Adrenal gland (tissue), 19 donors: ENCODE results near the gene USPL1. TPM values are rescaled to one million over a fixed set of nuclear protein-coding genes. Genes with fewer than 3 reads are reported as not detected.

Experiments
- DNase-seq, 7 donors: peaks; one replicate each; pipeline ENCODE4 v3.0.0-alpha.2; 2019 to 2020
- H3K27ac ChIP-seq, 5 donors: fragments of 200-600 bp; sonication (generic) in 4 of 5; 1 replicate in 3 of 5; 2 replicates in 2 of 5; pipeline versions ENCODE4 v1.5.1 to v1.8.0; 2016 to 2020; ENCODE audit warnings: mild to moderate bottlenecking in 1 of 5
- H3K27me3 ChIP-seq: fragments of 200-600 bp; 2 replicates; pipeline ENCODE4 v1.8.0; 2021
- H3K36me3 ChIP-seq, 2 donors: fragments of 200-600 bp; replicated peaks in 1 of 2; 1 replicate in 1 of 2; 2 replicates in 1 of 2; pipeline versions ENCODE4 v1.5.1 to v1.8.0; 2018 to 2022
- H3K4me1 ChIP-seq, 2 donors: fragments of 200-600 bp; replicated peaks in 1 of 2; 1 replicate in 1 of 2; 2 replicates in 1 of 2; pipeline versions ENCODE4 v1.5.1 to v1.8.0; 2018 to 2021
- H3K4me3 ChIP-seq, 4 donors: fragments of 200-600 bp; sonication (generic) in 3 of 4; one replicate each; pipeline ENCODE4 v1.5.1; 2016 to 2018
- H3K9me3 ChIP-seq, 3 donors: fragments of 200-600 bp; sonication (generic) in 1 of 3; replicated peaks in 1 of 3; 1 replicate in 2 of 3; 2 replicates in 1 of 3; pipeline versions ENCODE4 v1.5.1 to v1.8.0; 2016 to 2021
- CTCF ChIP-seq, 6 experiments: fragments of 450-650 bp in 4 of 6; fragments of 200-600 bp in 2 of 6; sonication (generic) in 1 of 6; IDR thresholded peaks; 1 replicate in 5 of 6; 2 replicates in 1 of 6; pipeline versions ENCODE4 v1.5.1 to v1.8.0; 2016 to 2021; ENCODE audit warnings: antibody characterized with exemption in 6 of 6, mild to moderate bottlenecking in 2 of 6, moderate library complexity in 1 of 6
- POLR2A ChIP-seq, 2 donors: fragments of 450-650 bp; IDR thresholded peaks; one replicate each; pipeline ENCODE4 v1.6.1; 2017; ENCODE audit warnings: antibody characterized with exemption in 2 of 2, mild to moderate bottlenecking in 2 of 2, moderate library complexity in 1 of 2
- WGBS, 4 donors: extraction: QIAGEN DNeasy Blood & Tissue Kit in 2 of 4; methylation state at CpG; one replicate each; pipeline versions ENCODE4 v1.1.5 to v1.1.7; 2013 to 2017; 5-methylcytosine and 5-hydroxymethylcytosine counted together
- intact Hi-C, 2 donors: fragments of 100-400 bp; cut with DNase I; formaldehyde crosslinking; loops; one replicate each; pipeline versions ENCODE4 v1.14.1 to v1.15.0; 2022 to 2023
- long read RNA-seq, 10 donors: library from polyadenylated mRNA in 3 of 10; unstranded in 2 of 10; stranded (forward) in 1 of 10; transcript quantifications; one replicate each; pipeline ENCODE4 v2.0.0 and lab custom pipeline, GENCODE V29; 2021 to 2026
- polyA plus RNA-seq, 3 donors: library from polyadenylated mRNA; stranded (reverse); fragments of 200-250 nt in 2 of 3; fragments of 350-450 nt in 1 of 3; fragmentation: Illumina TruSeq in 1 of 3; extraction: RNeasy Lipid Tissue Mini Kit (QIAGEN cat#74804) in 1 of 3; gene quantifications; one replicate each; pipeline ENCODE4 v1.2.3, GENCODE V29; 2013 to 2014
- total RNA-seq, 9 donors: library from RNA; depleted of rRNA in 4 of 9; stranded (reverse); fragments of >200 nt in 4 of 9; fragments of 120-200 nt in 1 of 9; fragmentation: NEBNext Ultra II Directional in 1 of 9; extraction: Animal tissue kit (Norgen Biotek cat#: 25700) in 1 of 9; gene quantifications; one replicate each; pipeline versions ENCODE4 v1.1.0 to v1.2.4, GENCODE V29; 2013 to 2023
- donor health status: healthy with polysubstance abuse.
- donor health status: Bipolar disorder and iron deficiency.
- donor health status: DM: yes; HTN: yes; CAD: no.
- donor health status: DM: no; HTN: no; CAD: no.
- donor health status: DM: no; HTN: no; CAD: no.
- donor health status: DM: yes; HTN: yes; CAD: no.

Gene USPL1
- 10 to 100 TPM in 7 of 9 donors, 1 to 10 TPM in 2; 6.3 to 23.8 (median 15.5) TPM for total RNA-seq
- 10 to 100 TPM; 15.4 to 18.5 (median 15.4) TPM for polyA plus RNA-seq
- long read RNA-seq, donor 1, transcript USPL1-201 (9 exons, 3,814 nt): major isoform, 6 of 6 reads
- long read RNA-seq, donor 1, partial matches to known transcripts: 0 of 6 reads
- long read RNA-seq, donor 1, other reads (novel, unspliced or antisense): 0 of 6 reads
- long read RNA-seq, donor 2, full-length matches to known transcripts: 2 of 8 reads
- long read RNA-seq, donor 2, partial matches to known transcripts: 6 of 8 reads
- long read RNA-seq, donor 2, other reads (novel, unspliced or antisense): 0 of 8 reads
- long read RNA-seq, donor 3, partial matches to known transcripts: 0 of 1 reads
- long read RNA-seq, donor 3, other reads (novel, unspliced or antisense): 0 of 1 reads
- long read RNA-seq, donor 4, partial matches to known transcripts: 1 of 5 reads
- long read RNA-seq, donor 4, other reads (novel, unspliced or antisense): 4 of 5 reads
- long read RNA-seq, donor 5, partial matches to known transcripts: 0 of 8 reads
- long read RNA-seq, donor 5, other reads (novel, unspliced or antisense): 7 of 8 reads
- long read RNA-seq, donor 6, partial matches to known transcripts: 1 of 3 reads
- long read RNA-seq, donor 6, other reads (novel, unspliced or antisense): 1 of 3 reads
- long read RNA-seq, donor 7: 0 reads
- long read RNA-seq, donor 8, partial matches to known transcripts: 0 of 9 reads
- long read RNA-seq, donor 8, other reads (novel, unspliced or antisense): 5 of 9 reads
- long read RNA-seq, donor 9: 0 reads
- long read RNA-seq, donor 10: 0 reads

GRCh38 chr13:30617315-30618185 lies at the start of gene USPL1:
TSS of gene USPL1 (plus strand) at chr13:30617920. CDS start at chr13:30621141, 3,221 bp downstream.
- Histone ChIP-seq H3K9me3 (no peaks in the 10 kb centered on the region), H3K4me3 (peak within 1 kb of the TSS; percentile 24 to 90 (median 70)), H3K27ac (peak within 1 kb of the TSS; percentile 97 to 100 (median 100)), H3K36me3 (no peaks in the 10 kb centered on the region), H3K27me3 (no peaks in the 10 kb centered on the region), H3K4me1 (peaks cover 14 to 32% of the 10 kb centered on the region in 2 donors)
- 0 to 1% (median 1%) methylated on average over 30 to 78 of the region's 78 CpGs for WGBS, 4 donors
- intact Hi-C loops: loop anchor here in 1 of 2 donors (10.0 kb wide), 1 partner anchor 153 kb away; the partner anchor contains the start of gene HMGB1
- TF ChIP-seq CTCF (IDR thresholded peaks at IDR 0.05): peak; percentile 26 to 88 (median 62)
- peak; percentile 90 to 92 for TF ChIP-seq POLR2A (IDR thresholded peaks at IDR 0.05)
- DNase-seq: peak; percentile 98 to 99 (median 99)

GRCh38 chr13:30569901-30570576 lies 47.7 kb upstream of the USPL1 start:
- peak overlapping the region; percentile 29 to 75 (median 56) for H3K27ac ChIP-seq

GRCh38 chr13:30570691-30571090 lies 47.0 kb upstream of the USPL1 start:
- H3K4me3 ChIP-seq: no peak overlapping the region
- peak overlapping the region in 3 of 5 donors; percentile 56 to 75 (median 71) for H3K27ac ChIP-seq
- H3K4me1 ChIP-seq: peaks cover 6 to 29% of the 10 kb centered on the region in 2 donors
- intact Hi-C loops: loop anchor here in 1 of 2 donors (10.0 kb wide), 1 partner anchor 106 kb away; the partner anchor contains the start of gene HMGB1
- H3K36me3 ChIP-seq: no peaks in the 10 kb centered on the region
- no peak for DNase-seq
- H3K27me3 ChIP-seq: no peaks in the 10 kb centered on the region
- H3K9me3 ChIP-seq: no peaks in the 10 kb centered on the region
- TF ChIP-seq CTCF (IDR thresholded peaks at IDR 0.05) (no peak), POLR2A (IDR thresholded peaks at IDR 0.05) (no peak)

More at GRCh38 chr13:30569901-30570576, 47.7 kb upstream of the USPL1 start:
- Histone ChIP-seq H3K9me3 (no peaks in the 10 kb centered on the region), H3K4me1 (peaks cover 6 to 29% of the 10 kb centered on the region in 2 donors), H3K4me3 (no peak overlapping the region), H3K27me3 (no peaks in the 10 kb centered on the region), H3K36me3 (no peaks in the 10 kb centered on the region)
- WGBS, 4 donors: 48 to 51% (median 50%) methylated on average over 8 of the region's 8 CpGs
- DNase-seq: peak; percentile 54 to 84 (median 78)
- intact Hi-C loops: loop anchor here in 1 of 2 donors (10.0 kb wide), 1 partner anchor 105 kb away; the partner anchor contains the start of gene HMGB1
- TF ChIP-seq CTCF (IDR thresholded peaks at IDR 0.05): no peak
- TF ChIP-seq POLR2A (IDR thresholded peaks at IDR 0.05): peak in 1 of 2 donors; percentile 60
